HCT116 (cell line): Measurements from ENCODE around the gene PSEN2. TPM values are rescaled to one million over a fixed set of nuclear protein-coding genes. Genes with fewer than 3 reads are reported as not detected.

Experiments used
- ATAC-seq: fragments of 200-7000 bp; cut with Tn5 transposase; 2 replicates; pipeline ENCODE4 v1.9.1; 2020; ENCODE audit warnings: mild to moderate bottlenecking, moderate library complexity
- BruUV-seq: library from RNA; stranded (reverse); fragments of 400-500 nt; replicated peaks from 2 replicates; lab custom pipeline; 2021; lab: Mats Ljungman, UMichigan
- CTCF ChIA-PET: fragments of 300-600 bp; sonication (Branson Sonifier 250); formaldehyde crosslinking; loops from one replicate; lab custom pipeline; 2021; ENCODE audit warnings: antibody characterized with exemption; lab: Charles Lee
- POLR2A ChIA-PET: fragments of 300-600, 350-600 bp; sonication (Branson Sonifier 250); formaldehyde crosslinking; loops from one replicate; lab custom pipeline; 2021; ENCODE audit warnings: antibody characterized with exemption; lab: Charles Lee
- RAD21 ChIA-PET, 2 experiments: fragments of 300-600 bp; sonication (Branson Sonifier 250); formaldehyde crosslinking; loops; one replicate each; lab custom pipeline; 2023; ENCODE audit warnings: low total read pairs in 2 of 2; ENCODE audit not compliant: uncharacterized antibody in 2 of 2, unreplicated experiment in 2 of 2, low non-redundant PET in 1 of 2; lab: Charles Lee
- DNase-seq: peaks from one replicate; pipeline ENCODE4 v3.0.0-alpha.2; 2010; ENCODE audit warnings: low read depth, low spot score
- H2AFZ ChIP-seq: fragments of 200-600 bp; shearing (Covaris generic), sonication (generic); 2 replicates; pipeline ENCODE4 v1.6.1; 2017; ENCODE audit warnings: low read depth, mixed run types, mixed read lengths, antibody characterized with exemption, low read length; ENCODE audit not compliant: poor library complexity, severe bottlenecking
- H3K27ac ChIP-seq: 2 replicates; pipeline ENCODE4 v1.5.1; 2012; ENCODE audit warnings: low read depth, low read length
- H3K27me3 ChIP-seq: fragments of 200-600 bp; sonication (generic); 2 replicates; pipeline ENCODE4 v1.6.1; 2016; ENCODE audit warnings: mixed run types, low read length, mixed read lengths; ENCODE audit not compliant: insufficient read depth
- H3K36me3 ChIP-seq, 2 experiments: fragments of 200-500 bp in 1 of 2; fragments of 200-600 bp in 1 of 2; sonication (Bioruptor generic) in 1 of 2; sonication (generic) in 1 of 2; 2 replicates each; pipeline versions ENCODE4 v1.5.1 to v1.6.1; 2014 to 2016; ENCODE audit warnings: low read length in 2 of 2, inconsistent platforms in 1 of 2, mixed read lengths in 1 of 2, mixed run types in 1 of 2; ENCODE audit not compliant: insufficient read depth in 2 of 2, control insufficient read depth in 1 of 2
- H3K4me1 ChIP-seq, 2 experiments: fragments of 200-600 bp in 1 of 2; sonication (generic) in 1 of 2; 2 replicates each; pipeline versions ENCODE4 v1.5.1 to v1.6.1; 2012 to 2017; ENCODE audit warnings: low read length in 2 of 2, inconsistent platforms in 1 of 2, mild to moderate bottlenecking in 1 of 2, mixed read lengths in 1 of 2, mixed run types in 1 of 2, moderate library complexity in 1 of 2; ENCODE audit not compliant: insufficient read depth in 2 of 2, control insufficient read depth in 1 of 2
- H3K4me2 ChIP-seq: fragments of 200-600 bp; sonication (generic); 2 replicates; pipeline ENCODE4 v1.6.1; 2017; ENCODE audit warnings: mixed run types, low read length, mixed read lengths
- H3K4me3 ChIP-seq, 2 experiments: fragments of 200-600 bp in 1 of 2; sonication (generic) in 1 of 2; replicated peaks in 1 of 2; 2 replicates each; pipeline ENCODE4 v1.5.1; 2011 to 2016; ENCODE audit warnings: low read length in 2 of 2, control low read depth in 1 of 2, low read depth in 1 of 2, mild to moderate bottlenecking in 1 of 2, mixed read lengths in 1 of 2, mixed run types in 1 of 2
- H3K79me2 ChIP-seq: fragments of 200-600 bp; sonication (generic); 2 replicates; pipeline ENCODE4 v1.6.1; 2017; ENCODE audit warnings: mild to moderate bottlenecking, mixed run types, low read length, moderate library complexity, mixed read lengths; ENCODE audit not compliant: insufficient read depth
- H3K9ac ChIP-seq: fragments of 200-600 bp; sonication (generic); 2 replicates; pipeline ENCODE4 v1.6.1; 2016; ENCODE audit warnings: low read length, mixed read lengths
- H3K9me2 ChIP-seq: fragments of 200-600 bp; sonication (generic), shearing (Covaris generic); 2 replicates; pipeline ENCODE4 v1.6.1; 2017; ENCODE audit warnings: mixed run types, mild to moderate bottlenecking, moderate library complexity; ENCODE audit not compliant: insufficient read depth
- H3K9me3 ChIP-seq, 2 experiments: fragments of 200-500 bp in 1 of 2; fragments of 200-600 bp in 1 of 2; sonication (Bioruptor generic) in 1 of 2; sonication (generic) in 1 of 2; 2 replicates each; pipeline ENCODE4 v1.6.1; 2014 to 2017; ENCODE audit warnings: low read length in 2 of 2, mixed read lengths in 2 of 2, inconsistent platforms in 1 of 2, low read depth in 1 of 2, mild to moderate bottlenecking in 1 of 2, mixed run types in 1 of 2, moderate library complexity in 1 of 2; ENCODE audit not compliant: control insufficient read depth in 1 of 2, insufficient read depth in 1 of 2
- H4K20me1 ChIP-seq: fragments of 200-600 bp; sonication (generic), shearing (Covaris generic); 2 replicates; pipeline ENCODE4 v1.6.1; 2017; ENCODE audit warnings: mixed run types, mild to moderate bottlenecking, moderate library complexity; ENCODE audit not compliant: insufficient read depth
- ATF3 ChIP-seq: IDR thresholded peaks from 2 replicates; pipeline ENCODE4 v1.6.1; 2012
- CTCF ChIP-seq, 3 experiments: fragments of 200-600 bp in 1 of 3; sonication (generic) in 1 of 3; IDR thresholded peaks in 2 of 3; conservative IDR thresholded peaks in 1 of 3; 2 replicates each; pipeline ENCODE4 v1.5.1; 2012 to 2017; ENCODE audit warnings: low read depth in 2 of 3, low read length in 2 of 3, antibody characterized with exemption in 1 of 3, borderline replicate concordance in 1 of 3, control low read depth in 1 of 3, mild to moderate bottlenecking in 1 of 3, mixed read lengths in 1 of 3, mixed run types in 1 of 3, moderate library complexity in 1 of 3; ENCODE audit not compliant: insufficient read depth in 1 of 3
- EZH2 ChIP-seq: fragments of 200-600 bp; sonication (generic); IDR thresholded peaks from 2 replicates; pipeline ENCODE4 v1.6.1; 2017; ENCODE audit warnings: antibody characterized with exemption, mixed run types
- EZH2phosphoT487 ChIP-seq: fragments of 200-600 bp; IDR thresholded peaks from 2 replicates; pipeline ENCODE4 v1.6.1; 2018; ENCODE audit warnings: antibody characterized with exemption, borderline replicate concordance
- FOSL1 ChIP-seq: IDR thresholded peaks from 2 replicates; pipeline ENCODE4 v1.6.1; 2012; ENCODE audit warnings: low read depth
- MAX ChIP-seq: IDR thresholded peaks from 2 replicates; pipeline ENCODE4 v1.6.1; 2012
- POLR2AphosphoS5 ChIP-seq: IDR thresholded peaks from 2 replicates; pipeline ENCODE4 v1.6.1; 2011; ENCODE audit warnings: mild to moderate bottlenecking, low read depth, low read length, moderate library complexity
- SIN3A ChIP-seq: IDR thresholded peaks from 2 replicates; pipeline ENCODE4 v1.6.1; 2012; ENCODE audit warnings: low read depth
- SRF ChIP-seq: IDR thresholded peaks from 2 replicates; pipeline ENCODE4 v1.6.1; 2012; ENCODE audit warnings: low read depth
- YY1 ChIP-seq: IDR thresholded peaks from 2 replicates; pipeline ENCODE4 v1.6.1; 2011; ENCODE audit warnings: low read length, low read depth, moderate library complexity, mild to moderate bottlenecking; ENCODE audit not compliant: insufficient replicate concordance; ENCODE audit errors: extremely low read depth
- ZNF274 ChIP-seq: fragments of 200-500 bp; sonication (Bioruptor generic); IDR thresholded peaks from 2 replicates; pipeline ENCODE4 v1.6.1; 2014; ENCODE audit warnings: mild to moderate bottlenecking, low read depth, low read length, inconsistent platforms
- intact Hi-C: fragments of 100-400 bp; cut with micrococcal nuclease; formaldehyde crosslinking; loops from 2 replicates; pipeline ENCODE4 v1.10.0; 2022
- total RNA-seq: library from RNA; stranded (reverse); gene quantifications from one replicate; pipeline ENCODE4 v1.2.1, GENCODE V29; 2021; ENCODE audit not compliant: unreplicated experiment

The PSEN2 gene
- total RNA-seq, 1 experiment from 2014 or later: 28.5 TPM

GRCh38 chr1:226864311-226864710, 6.1 kb upstream of the PSEN2 start:
- POLR2A ChIA-PET: interaction anchor here (0.8 kb wide), 1 partner anchor 15 kb away, joined by 6 read pairs; no protein-coding TSS in a partner anchor
- no peaks in the 10 kb centered on the region for H3K9me2 ChIP-seq
- intact Hi-C loops: no loop called here

GRCh38 chr1:226865590-226865989, 4.8 kb upstream of the PSEN2 start:
- Histone ChIP-seq H3K27me3 (no peaks in the 10 kb centered on the region), H3K79me2 (no peaks in the 10 kb centered on the region), H3K4me3 (no peak overlapping the region), H3K4me1 (peaks cover 9 to 44% of the 10 kb centered on the region in 2 experiments), H3K9me3 (no peaks in the 10 kb centered on the region), H3K27ac (no peak overlapping the region), H4K20me1 (no peaks in the 10 kb centered on the region), H3K36me3 (no peaks in the 10 kb centered on the region), H3K4me2 (peak overlapping the region; percentile 38; the same call in 1 of the 2 replicates), H3K9me2 (no peaks in the 10 kb centered on the region), H3K9ac (no peak overlapping the region), H2AFZ (no peak overlapping the region)
- no peak for TF ChIP-seq YY1
- TF ChIP-seq EZH2phosphoT487: no peak
- no peak for TF ChIP-seq ZNF274
- TF ChIP-seq MAX: no peak
- no peak for TF ChIP-seq ATF3
- no peak for TF ChIP-seq FOSL1
- TF ChIP-seq CTCF (IDR thresholded peaks at IDR 0.05 in 2 of 3, conservative IDR thresholded peaks at IDR 0.05 in 1 of 3; ENCODE audit: borderline replicate concordance in 1 of 3, insufficient read depth in 1 of 3, low read depth in 2 of 3, low read length in 2 of 3): no peak
- no peak for TF ChIP-seq SRF
- TF ChIP-seq EZH2: no peak
- no peak for TF ChIP-seq SIN3A
- RAD21 ChIA-PET: no interaction called here
- no TSS peak for BruUV-seq
- CTCF ChIA-PET: no interaction called here
- no peak for DNase-seq
- POLR2A ChIA-PET: no interaction called here
- ATAC-seq: no peak
- intact Hi-C loops: no loop called here

More at GRCh38 chr1:226864311-226864710, 6.1 kb upstream of the PSEN2 start:
- Histone ChIP-seq H3K9me3 (no peaks in the 10 kb centered on the region), H3K4me2 (no peak overlapping the region), H2AFZ (no peak overlapping the region), H3K9ac (no peak overlapping the region), H3K4me1 (peaks cover 5 to 34% of the 10 kb centered on the region in 2 experiments), H3K79me2 (no peaks in the 10 kb centered on the region), H3K36me3 (no peaks in the 10 kb centered on the region), H3K27ac (no peak overlapping the region), H3K27me3 (no peaks in the 10 kb centered on the region), H3K4me3 (no peak overlapping the region), H4K20me1 (no peaks in the 10 kb centered on the region)
- ChIA-PET CTCF (no interaction called here), RAD21 (no interaction called here)
- ATAC-seq: no peak
- no TSS peak for BruUV-seq
- no peak for DNase-seq
- TF ChIP-seq POLR2AphosphoS5: no peak
- no peak for TF ChIP-seq MAX
- no peak for TF ChIP-seq SIN3A
- TF ChIP-seq EZH2phosphoT487: no peak
- no peak for TF ChIP-seq SRF
